ENCODE results near the gene PDC. TPM values are rescaled to one million over a fixed set of nuclear protein-coding genes. Genes with fewer than 3 reads are reported as not detected.

The PDC gene
- total RNA-seq, 1 donor: not detected

DNA sequence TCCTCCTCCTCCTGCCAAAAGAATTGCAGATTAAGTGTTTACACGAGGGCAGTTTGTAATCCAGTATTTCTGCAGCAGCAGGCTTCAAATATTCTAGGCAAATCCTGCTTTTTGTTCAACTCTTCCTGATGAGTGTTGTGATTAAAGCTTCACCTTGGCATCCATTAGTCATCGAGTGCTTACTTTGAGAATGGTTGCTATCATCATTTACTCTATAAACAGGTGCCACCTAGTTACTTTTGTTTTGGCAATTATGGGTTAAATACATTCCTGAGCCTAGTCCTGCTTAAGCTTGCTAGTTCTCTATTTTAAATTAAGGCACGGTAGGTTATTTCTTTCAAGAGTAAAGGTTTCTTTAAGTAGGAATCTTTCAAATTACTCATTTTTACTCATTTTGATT is 20.3 kb downstream of the PDC start:
- H3K4me3 ChIP-seq (ENCODE audit: insufficient read depth, low read length): no peak overlapping the region
- H3K4me2 ChIP-seq (ENCODE audit: insufficient read depth, low read length): no peak overlapping the region
- TF ChIP-seq CTCF (IDR thresholded peaks at IDR 0.05; ENCODE audit: extremely low read depth, low read depth, low read length): no peak
- no peak for DNase-seq (ENCODE audit: insufficient read length, low spot score, missing footprints)
- H2AFZ ChIP-seq (ENCODE audit: low read length): no peak overlapping the region
- H3K4me1 ChIP-seq (ENCODE audit: insufficient read depth, low read length): peaks cover 16% of the 10 kb centered on the region
- no peaks in the 10 kb centered on the region for H3K79me2 ChIP-seq (ENCODE audit: insufficient read depth, low read length)
- no peaks in the 10 kb centered on the region for H3K36me3 ChIP-seq (ENCODE audit: insufficient read depth, low read length)
- H3K27ac ChIP-seq (ENCODE audit: low read depth, low read length): no peak overlapping the region
- H4K20me1 ChIP-seq (ENCODE audit: insufficient read depth, low read length): no peaks in the 10 kb centered on the region
- no peaks in the 10 kb centered on the region for H3K27me3 ChIP-seq (ENCODE audit: insufficient read depth, low read length)
- H3K9me3 ChIP-seq (ENCODE audit: low read depth, low read length): no peaks in the 10 kb centered on the region

DNA sequence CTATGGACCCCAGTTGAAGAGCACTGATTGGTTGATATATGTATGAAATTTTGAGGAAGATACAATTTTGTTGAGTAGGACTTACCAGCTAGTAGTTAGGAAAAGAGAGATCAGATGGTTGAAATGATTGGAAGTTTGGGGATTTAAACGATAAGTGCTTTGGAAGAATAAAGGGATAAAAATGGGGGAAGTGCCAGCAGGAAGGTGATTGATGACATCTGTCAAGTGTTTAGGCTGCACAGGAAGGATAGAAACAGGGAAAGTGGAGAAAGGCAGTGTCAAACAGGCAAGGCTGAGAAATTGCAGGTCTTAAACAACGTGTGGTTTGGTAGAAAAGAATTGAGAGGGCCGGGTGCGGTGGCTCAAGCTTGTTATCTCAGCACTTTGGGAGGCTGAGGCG is 22.3 kb downstream of the PDC start:
- TF ChIP-seq CTCF (IDR thresholded peaks at IDR 0.05; ENCODE audit: extremely low read depth, low read depth, low read length): no peak
- Histone ChIP-seq H2AFZ (ENCODE audit: low read length) (no peak overlapping the region), H4K20me1 (ENCODE audit: insufficient read depth, low read length) (no peaks in the 10 kb centered on the region), H3K9me3 (ENCODE audit: low read depth, low read length) (no peaks in the 10 kb centered on the region), H3K27me3 (ENCODE audit: insufficient read depth, low read length) (no peaks in the 10 kb centered on the region), H3K27ac (ENCODE audit: low read depth, low read length) (no peak overlapping the region), H3K4me2 (ENCODE audit: insufficient read depth, low read length) (no peak overlapping the region), H3K79me2 (ENCODE audit: insufficient read depth, low read length) (no peaks in the 10 kb centered on the region), H3K4me3 (ENCODE audit: insufficient read depth, low read length) (no peak overlapping the region), H3K36me3 (ENCODE audit: insufficient read depth, low read length) (no peaks in the 10 kb centered on the region), H3K4me1 (ENCODE audit: insufficient read depth, low read length) (peaks cover 16% of the 10 kb centered on the region)
- DNase-seq (ENCODE audit: insufficient read length, low spot score, missing footprints): no peak

GRCh38 chr1:186435336-186435735 is 25.6 kb downstream of the PDC start:
- Histone ChIP-seq H3K79me2 (ENCODE audit: insufficient read depth, low read length) (no peaks in the 10 kb centered on the region), H4K20me1 (ENCODE audit: insufficient read depth, low read length) (no peaks in the 10 kb centered on the region), H3K9me3 (ENCODE audit: low read depth, low read length) (no peaks in the 10 kb centered on the region), H3K4me1 (ENCODE audit: insufficient read depth, low read length) (no peaks in the 10 kb centered on the region), H3K27ac (ENCODE audit: low read depth, low read length) (no peak overlapping the region), H3K27me3 (ENCODE audit: insufficient read depth, low read length) (no peaks in the 10 kb centered on the region), H2AFZ (ENCODE audit: low read length) (no peak overlapping the region), H3K4me3 (ENCODE audit: insufficient read depth, low read length) (no peak overlapping the region), H3K4me2 (ENCODE audit: insufficient read depth, low read length) (no peak overlapping the region), H3K36me3 (ENCODE audit: insufficient read depth, low read length) (no peaks in the 10 kb centered on the region)
- DNase-seq (ENCODE audit: insufficient read length, low spot score, missing footprints): no peak
- TF ChIP-seq CTCF (IDR thresholded peaks at IDR 0.05; ENCODE audit: extremely low read depth, low read depth, low read length): no peak

DNA sequence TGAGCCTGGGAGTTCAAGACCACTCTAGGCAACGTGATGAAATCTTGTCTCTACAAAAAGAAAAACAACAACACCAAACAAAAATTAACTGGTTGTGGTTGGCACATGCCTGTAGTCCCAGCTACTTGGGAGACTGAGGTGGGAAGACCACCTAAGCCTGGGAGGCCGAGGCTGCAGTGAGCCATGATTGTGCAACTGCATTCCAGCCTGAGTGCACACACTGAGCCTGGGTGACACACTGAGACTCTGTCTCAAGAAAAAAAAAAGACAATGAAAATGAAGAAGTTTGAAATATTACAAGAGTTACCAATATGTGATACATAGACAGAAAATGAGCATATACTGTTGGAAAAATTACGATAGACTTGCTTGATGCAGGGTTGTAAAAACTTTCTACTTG is 31.9 kb downstream of the PDC start:
- Histone ChIP-seq H3K9me3 (ENCODE audit: low read depth, low read length) (no peaks in the 10 kb centered on the region), H3K4me2 (ENCODE audit: insufficient read depth, low read length) (no peak overlapping the region), H3K4me1 (ENCODE audit: insufficient read depth, low read length) (no peaks in the 10 kb centered on the region), H3K79me2 (ENCODE audit: insufficient read depth, low read length) (no peaks in the 10 kb centered on the region), H3K27ac (ENCODE audit: low read depth, low read length) (no peak overlapping the region), H3K36me3 (ENCODE audit: insufficient read depth, low read length) (no peaks in the 10 kb centered on the region), H2AFZ (ENCODE audit: low read length) (no peak overlapping the region), H3K27me3 (ENCODE audit: insufficient read depth, low read length) (no peaks in the 10 kb centered on the region), H4K20me1 (ENCODE audit: insufficient read depth, low read length) (no peaks in the 10 kb centered on the region), H3K4me3 (ENCODE audit: insufficient read depth, low read length) (no peak overlapping the region)
- no peak for DNase-seq (ENCODE audit: insufficient read length, low spot score, missing footprints)
- TF ChIP-seq CTCF (IDR thresholded peaks at IDR 0.05; ENCODE audit: extremely low read depth, low read depth, low read length): no peak

All from osteoblast (primary cell).